Activated CD4-positive, alpha-beta T cell treated with anti-CD3 and anti-CD28 coated beads, Interleukin-2, amount 50 U/mL, for 4 hours (primary cell): ENCODE data around the gene SECTM1.

ENCODE experiments used
- DNase-seq, 2 experiments: peaks; one replicate each; pipeline ENCODE4 v3.0.0-alpha.2; 2020

Gene SECTM1

DNA sequence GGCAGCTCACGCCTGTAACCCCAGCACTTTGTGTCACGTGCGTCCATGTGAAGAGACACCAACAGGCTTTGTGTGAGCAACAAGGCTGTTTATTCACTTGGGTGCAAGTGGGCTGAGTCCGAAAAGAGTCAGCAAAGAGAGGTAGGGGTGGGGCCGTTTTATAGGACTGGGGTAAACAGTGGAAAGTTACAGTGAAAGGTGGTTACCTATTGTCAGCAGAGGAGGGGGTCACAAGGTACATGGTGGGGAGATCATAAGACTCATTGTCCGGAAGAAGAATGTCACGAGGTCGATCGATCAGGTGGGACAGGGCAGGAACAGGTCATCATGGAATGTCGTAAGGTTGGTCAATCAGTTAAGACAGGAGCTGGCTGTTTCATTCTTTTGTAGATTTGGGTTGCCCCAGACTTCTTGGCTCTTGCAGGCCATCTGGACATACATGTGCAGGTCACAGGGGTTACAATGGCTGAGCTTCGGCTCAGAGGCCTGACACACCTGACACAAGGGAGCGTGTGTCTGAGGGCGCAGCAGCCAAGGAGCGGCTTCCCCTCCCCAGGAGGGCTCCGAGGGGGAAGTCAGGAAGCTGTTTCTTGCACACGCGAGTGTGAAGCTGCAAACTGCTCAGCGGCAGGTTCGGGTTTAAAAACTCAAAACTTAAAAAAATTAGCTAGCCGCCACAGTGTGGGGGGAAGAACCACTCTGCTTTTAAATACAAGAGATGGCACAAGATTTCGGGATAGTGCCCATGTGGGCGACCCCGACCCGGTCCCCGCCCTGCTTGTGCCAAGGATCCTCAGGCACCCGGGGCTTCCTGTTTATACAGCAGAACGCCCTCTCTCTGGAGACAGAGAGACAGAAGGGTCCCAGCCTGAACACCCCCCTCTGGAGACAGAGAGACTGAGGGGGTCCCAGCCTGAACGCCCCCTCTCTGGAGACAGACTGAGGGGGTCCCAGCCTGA, 13.1 kb upstream of the SECTM1 start:
- no peak for DNase-seq

DNA sequence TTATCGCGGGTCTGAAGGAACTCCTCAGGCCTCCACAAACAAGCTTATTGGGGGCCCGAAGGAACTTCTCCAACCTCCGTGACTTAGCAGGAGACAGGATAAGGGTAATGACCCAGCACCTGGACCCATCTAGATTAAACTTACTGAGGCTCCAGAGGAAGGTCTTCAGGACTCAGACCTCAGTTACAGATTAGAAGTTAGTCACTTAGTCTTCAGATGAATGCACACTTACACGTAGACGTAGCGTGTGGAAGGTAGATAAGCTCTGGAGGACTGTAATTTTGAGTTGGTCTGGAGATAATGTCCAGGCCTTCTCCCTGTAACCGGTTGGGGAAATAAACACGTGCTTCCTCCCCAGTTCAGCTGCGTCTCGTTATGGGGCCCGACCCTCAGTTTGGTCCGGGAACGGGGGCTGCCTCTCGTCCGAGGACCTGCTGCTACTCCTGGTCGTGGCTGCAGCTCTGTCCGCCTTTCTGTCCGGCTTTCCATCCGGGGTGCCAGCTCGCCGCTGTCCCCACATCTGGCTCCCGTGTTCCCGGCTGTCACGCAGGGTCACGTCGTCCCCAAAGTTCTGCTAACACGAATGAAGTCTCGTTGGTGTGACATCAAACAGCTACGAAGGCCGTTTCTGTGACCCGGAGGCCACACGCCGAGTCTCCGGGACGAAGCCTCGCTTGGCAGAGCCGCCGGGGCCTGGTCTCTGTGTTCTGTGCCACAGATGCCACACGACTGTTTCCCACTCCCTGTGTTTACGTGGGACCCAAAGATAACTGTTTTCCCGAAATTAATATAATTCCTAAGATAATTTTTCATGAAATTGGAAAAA, 11.8 kb upstream of the SECTM1 start:
- no peak for DNase-seq

DNA sequence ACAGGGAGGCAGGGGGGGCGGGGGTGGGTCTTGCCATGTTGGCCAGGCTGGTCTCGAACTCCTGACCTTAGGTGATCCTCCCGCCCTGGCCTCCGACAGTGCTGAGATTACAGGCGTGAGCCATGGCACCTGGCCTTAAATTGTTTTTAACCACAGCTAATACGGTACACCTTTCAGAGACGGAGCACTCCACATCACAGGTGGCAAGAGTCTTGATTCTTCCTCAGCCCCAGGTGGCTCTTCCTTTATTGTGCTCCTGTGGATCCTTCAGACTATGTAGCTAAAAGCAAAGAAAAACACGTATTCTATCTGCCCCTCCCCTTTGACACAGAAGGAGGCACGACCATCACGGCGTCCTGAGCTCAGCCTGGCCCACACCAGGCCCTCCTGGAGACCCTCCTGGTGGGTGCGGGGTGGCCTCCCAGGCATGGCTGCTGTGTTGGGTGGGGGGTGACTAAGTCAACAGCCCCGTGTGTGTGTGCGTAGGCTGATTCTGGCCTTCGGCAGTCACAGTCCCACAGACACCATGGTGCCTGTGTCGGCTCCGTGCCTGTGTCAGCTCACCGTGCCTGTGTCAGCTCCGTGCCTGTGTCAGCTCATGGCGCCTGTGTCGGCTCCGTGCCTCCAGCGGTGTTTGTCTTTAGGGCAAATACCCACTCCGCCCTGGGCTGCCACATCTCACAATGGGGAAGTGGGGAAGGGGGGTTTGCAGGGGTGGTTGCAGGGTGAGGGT, 10.8 kb upstream of the SECTM1 start:
- no peak for DNase-seq

DNA sequence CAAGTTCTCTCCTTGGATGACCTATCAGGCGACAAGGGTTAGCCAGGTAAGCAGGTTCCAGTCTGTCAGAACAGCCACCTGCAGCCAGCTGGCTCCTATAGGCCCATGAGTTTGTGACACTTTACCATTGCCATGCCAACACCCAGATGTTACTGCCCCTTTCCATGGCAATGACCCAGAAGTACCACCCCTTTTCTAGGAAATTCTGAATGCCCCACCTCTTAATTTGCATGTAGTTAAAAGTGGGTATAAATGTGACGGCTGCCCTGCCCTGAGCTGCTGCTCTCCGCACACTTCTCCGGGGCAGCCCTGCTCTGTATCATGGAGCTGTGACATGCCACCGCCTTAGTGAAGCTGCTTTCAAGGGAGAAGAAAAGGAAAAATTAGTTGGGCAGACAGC, 10.0 kb upstream of the SECTM1 start:
- no peak for DNase-seq

DNA sequence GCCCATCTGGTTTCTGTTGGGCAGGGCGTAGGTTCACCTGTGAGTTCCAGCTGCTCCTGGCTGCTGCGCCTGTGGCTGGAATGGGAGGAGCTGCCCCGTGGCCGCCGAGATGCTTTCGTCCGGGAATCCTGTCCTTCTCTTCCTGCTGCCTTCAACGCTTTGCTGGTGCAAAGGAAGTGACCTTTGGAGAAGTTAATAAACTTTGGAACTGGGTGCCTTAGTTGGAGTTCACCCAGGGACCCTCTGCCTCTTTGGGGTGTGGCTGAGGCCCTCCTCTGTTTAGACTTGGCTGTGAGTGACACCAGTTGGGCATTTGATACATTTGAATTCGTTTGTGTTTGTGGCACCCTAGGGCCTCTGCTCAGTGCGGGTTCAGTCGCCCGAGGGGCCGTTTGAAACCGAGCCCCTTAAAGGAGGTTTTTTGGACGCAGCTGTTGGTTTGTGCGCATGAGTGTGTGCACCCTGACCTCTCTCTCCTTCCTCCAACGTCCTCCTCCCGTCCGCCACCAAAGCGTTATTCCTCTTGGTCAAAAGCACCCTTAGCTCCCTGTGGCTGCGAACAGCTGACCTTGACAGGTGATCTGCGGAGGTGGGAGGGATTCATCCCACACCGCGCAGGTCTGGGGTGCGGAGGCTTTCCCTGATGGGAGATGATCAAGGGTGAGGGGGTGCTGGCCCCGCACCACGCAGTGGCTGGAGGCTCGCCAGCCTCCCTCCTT, 9.0 kb upstream of the SECTM1 start:
- no peak for DNase-seq

DNA sequence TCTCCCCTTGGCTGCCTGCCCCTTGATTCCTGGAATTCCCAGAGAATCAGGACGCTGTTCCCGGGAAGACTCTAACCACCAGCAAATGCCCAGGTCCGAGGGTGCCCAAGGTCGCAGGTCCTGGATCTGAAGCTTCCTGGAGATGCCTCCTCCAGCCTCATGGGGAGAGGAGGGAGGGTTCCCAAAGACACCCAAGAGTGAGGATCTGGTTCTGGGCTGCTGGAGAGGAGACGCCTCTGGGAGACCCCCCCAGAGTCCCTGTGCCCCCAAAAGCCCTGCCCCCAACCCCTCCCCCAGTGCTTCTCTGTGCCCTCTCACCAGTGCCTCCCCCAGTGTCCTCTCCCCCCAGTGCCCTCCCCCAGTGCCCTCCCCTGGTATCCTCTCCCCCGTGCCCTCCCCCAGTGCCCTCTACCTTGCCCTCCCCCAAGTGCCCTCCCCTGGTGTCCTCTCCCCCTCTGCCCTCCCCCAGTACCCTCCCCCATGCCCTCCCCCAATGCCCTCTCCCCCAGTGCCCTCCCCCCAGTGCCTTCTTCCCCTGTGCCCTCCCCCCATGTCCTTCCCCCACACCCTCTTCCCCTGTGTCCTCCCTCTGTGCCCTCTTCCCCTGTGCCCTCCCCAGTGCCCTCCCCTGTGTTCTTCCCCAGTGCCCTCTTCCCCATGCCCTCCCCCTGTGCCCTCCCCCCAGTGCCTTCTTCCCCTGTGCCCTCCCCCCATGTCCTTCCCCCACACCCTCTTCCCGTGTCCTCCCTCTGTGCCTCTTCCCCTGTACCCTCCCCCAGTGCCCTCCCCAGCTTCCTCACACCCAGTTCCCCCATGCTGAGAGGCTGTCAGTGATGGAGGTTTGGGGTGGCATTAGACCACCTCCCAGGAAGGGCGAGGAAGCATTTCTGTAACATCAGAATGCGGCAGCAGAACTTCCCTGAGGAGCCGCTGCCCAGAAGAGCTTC, 6.3 kb upstream of the SECTM1 start:
- DNase-seq, result no peak

DNA sequence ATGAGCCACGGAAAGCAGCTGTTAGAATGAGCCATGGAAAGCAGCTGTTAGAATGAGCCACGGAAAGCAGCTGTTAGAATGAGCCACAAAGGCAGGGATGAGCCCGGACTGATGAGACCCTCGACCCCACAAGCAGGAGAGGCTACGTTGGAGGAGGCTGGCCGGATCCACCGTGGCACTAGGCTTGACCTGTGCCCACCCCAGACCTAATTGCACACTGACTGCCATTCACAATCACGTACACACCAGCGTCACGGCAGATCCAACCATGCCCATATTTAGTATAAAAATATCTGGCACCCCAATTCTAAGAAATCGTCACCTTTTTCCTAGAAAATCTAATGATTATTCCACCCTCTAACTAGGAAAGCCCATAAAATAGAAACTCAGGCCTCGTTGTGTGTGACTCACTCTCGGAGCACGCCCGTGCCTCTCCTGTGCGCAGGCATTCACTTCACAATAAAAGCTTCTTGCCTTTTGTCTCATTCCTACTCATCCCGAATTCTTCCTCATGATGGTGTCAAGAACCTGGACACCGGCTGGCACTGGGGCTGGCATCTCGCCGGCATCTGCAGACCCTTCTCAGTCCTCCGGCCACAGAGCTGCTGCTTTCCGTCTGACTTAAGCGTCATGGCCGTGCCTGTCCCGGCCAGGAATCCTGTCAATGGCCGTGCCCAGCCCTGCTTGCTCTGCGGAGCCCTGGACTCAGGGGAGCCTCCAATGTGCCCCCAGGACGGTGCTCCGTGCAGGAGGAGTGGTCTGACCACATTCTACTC, 5.5 kb upstream of the SECTM1 start:
- DNase-seq, result no peak

DNA sequence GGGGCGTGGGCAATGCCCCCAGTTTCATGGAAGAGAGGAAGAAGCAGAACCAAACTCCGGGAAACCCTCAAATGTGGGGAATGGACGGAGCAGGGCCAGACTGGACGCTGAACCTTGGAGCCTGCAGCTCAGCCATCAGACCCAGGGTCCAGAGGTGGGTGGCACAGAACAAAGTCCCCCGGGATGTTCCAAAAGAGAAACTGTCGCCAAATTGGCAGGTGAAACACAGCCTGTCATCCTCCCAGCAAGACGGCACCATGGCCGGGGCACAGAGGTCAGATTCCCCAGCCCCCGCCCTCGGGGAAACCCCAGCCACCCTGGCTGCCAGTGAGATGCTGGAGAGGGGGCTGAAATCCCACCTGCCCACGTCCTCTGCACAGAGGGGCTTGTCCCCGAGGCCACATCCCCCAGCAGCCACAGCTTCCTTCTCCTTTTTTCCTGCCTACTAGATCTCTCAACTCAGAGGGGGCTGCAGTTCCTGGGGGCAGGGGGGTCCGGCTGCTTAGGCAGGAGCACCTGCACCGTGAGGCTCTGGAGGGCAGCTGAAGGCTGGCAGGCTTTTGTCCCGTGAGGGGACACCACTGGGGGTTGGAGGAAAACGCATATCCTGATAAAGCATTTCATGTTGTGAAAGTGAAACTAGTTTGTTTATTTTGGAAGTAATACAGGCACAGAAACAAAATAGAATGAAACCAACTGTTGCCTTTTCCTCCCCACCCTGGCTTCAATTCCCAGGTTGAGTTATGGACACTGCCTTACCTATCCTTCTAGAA, 1.2 kb upstream of the SECTM1 start:
- DNase-seq, result no peak

DNA sequence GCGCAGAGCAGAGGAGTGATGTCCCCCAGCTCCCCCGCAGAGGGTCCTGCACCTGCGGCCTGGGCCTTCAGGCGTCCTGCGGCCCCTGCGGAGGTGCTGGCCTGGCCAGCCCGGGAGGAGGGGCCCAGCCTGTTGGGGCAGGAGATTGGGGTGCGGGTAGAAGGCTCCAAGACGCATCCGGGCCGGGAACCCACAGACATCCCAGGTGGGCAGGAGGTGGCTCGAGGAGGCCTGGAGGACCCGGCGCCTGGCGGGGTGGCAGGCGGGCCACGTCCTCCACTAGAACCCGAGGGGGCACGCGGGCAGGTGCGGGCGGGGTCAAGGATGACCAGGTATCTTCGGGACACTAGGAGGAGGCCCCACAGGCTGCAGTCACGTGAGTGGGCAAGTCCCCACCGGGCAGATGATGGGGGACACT, 647 bp upstream of the SECTM1 start:
- no peak for DNase-seq

DNA sequence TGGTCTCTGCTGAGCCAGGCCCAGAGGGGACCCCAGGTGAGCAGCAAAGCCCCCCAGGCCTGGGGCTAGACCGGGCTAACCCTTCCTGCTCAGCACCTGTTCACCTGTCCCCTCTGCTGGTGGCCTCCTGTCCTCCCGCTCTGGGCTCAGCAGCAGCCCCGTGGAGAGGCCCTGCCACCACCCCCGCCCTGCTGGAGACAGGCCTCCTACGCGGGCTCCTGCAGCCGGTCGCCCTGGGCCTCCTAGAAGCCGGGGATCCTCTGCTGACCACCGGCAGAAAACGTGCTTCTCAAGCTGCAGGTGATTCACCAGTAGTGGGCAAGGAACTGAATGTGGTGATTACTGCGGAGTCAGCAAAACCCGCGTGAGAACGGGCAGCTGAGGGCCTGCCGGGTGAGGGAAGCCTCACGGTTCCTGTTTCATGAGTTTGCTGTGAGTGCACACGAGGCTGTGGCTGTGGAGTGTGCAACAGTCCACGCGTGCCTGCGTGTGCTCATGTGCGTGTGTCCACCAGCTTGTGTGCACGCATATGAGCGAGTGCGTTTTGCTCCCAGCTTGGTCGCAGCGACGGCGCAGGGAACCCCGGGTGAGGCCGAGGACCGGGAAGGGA, 792 bp downstream of the SECTM1 start:
- DNase-seq, result no peak

DNA sequence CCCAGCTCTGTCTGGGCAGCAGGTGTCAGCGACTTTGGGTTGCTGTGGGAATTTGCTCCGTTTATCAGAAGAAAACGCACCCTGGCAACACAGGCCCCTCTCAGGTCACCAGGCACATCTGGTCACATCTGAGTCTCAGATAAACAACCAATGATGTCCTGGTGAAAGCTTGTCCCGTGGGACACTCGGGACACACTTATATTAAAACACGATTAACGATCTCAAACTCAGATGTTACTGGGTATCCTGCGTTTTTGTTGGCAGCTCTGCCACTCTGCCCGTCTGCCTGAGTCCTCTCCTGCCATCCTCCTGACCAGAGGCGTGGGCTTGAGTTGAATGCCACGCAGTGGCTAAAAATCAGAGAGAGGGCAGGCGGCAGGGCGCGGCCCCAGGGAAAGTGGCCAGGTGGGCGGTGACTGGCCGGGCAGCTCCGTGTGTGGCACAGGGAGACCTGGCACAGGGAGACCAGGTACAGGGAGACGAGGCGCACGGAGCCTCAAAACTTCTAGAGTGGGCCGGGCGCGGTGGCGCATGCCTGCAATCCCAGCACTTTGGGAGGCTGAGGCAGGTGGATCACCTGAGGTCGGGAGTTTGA, 2.1 kb downstream of the SECTM1 start:
- DNase-seq, result no peak

DNA sequence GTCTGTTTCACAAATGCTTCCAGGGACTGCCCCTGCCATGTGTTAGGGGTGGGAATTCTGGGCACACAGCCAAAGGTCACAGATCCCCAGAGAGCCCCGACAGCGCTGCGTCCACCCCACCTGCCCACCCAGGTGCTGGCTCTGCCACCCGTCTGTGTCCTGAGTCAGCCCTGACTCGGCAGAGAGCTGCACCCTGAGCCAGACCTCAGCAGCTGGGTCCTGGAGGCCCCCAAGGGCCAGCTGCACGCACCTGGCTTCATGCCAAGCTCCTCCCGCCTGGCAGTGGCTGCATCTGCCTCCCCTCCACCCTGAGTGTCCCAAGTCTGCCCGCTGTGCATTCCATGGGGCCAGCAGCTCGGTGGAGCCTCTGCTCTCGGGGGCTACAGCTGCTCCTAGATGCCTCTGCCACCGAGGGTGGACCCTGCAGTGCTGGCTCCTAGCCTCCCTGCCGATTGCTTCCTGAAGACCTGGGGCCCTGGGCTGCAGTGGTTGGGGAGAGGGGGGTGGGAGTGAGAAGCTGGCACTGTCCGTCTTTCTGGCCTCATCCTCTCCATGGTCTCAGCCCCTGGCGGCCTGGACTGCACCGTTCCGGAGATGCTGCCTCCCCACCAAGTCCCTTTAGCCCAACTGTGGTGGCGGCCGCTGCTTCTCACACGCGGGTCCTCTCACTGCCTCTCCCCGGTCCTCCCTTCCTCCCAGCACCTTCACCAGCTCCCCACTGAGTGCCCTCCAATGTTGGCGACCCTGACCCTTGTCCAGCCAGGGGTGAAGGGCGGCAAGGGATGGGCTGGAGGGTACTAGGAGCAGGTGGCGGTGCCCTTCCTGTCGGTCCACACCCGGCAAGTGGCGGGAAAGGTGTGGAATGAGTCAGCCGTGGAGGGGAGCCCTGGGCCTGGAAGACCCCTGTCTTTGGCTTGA, 3.0 kb downstream of the SECTM1 start:
- no peak for DNase-seq

DNA sequence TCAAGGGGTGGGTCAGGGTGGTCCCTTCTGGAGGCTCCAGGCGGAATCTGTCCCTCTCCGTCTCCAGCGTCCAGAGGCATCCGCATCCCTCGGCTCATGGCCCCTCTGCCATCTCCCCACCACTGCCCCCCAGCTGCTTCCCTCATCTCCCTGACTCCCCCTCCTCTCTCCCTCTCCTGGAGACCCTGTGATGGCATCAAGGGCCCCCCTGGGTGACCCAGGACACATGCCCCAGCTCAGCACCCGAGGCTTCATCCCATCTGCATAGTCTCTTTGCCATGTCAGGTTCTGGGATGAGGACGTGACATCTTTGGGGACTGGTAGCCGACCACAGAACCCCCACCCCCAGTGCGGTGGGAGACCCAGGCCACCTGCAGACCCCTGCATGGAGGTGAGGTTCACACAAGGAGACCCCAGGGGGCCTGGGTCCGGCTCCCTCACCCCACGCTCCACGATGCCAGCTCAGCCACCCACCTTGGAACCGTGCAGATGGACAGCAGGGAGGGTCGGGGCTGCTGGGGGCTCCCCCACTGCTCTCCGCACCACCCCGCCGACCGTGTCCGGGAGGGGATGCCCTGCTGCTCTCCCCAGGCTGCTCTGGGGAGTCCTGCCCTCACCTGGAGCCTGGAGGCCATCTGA, 3.8 kb downstream of the SECTM1 start:
- DNase-seq, result no peak

DNA sequence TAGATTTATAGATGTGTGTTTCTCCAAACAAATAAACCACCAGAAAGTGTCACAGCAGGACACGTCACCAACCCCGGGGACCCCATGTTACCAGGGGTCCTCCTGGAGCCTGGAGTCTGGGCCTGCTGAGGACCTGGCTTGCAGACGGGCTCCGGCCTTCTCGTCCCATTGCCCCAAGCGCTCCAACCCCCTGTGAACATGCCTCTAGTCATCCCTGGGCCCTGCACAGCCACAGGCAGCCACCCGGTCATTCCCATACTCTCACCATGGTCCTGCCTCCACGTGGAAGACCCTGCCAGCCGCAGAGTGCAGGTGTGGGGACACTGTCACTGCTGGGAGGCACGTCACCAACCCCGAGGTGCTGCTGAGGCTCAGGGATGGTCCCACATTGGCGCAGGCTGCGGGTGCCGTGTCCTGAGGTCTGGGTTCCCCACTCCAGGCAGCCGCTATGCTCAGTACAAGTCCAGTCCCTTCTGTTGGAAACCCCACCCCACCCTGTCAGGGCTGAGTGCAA, 4.5 kb downstream of the SECTM1 start:
- no peak for DNase-seq

DNA sequence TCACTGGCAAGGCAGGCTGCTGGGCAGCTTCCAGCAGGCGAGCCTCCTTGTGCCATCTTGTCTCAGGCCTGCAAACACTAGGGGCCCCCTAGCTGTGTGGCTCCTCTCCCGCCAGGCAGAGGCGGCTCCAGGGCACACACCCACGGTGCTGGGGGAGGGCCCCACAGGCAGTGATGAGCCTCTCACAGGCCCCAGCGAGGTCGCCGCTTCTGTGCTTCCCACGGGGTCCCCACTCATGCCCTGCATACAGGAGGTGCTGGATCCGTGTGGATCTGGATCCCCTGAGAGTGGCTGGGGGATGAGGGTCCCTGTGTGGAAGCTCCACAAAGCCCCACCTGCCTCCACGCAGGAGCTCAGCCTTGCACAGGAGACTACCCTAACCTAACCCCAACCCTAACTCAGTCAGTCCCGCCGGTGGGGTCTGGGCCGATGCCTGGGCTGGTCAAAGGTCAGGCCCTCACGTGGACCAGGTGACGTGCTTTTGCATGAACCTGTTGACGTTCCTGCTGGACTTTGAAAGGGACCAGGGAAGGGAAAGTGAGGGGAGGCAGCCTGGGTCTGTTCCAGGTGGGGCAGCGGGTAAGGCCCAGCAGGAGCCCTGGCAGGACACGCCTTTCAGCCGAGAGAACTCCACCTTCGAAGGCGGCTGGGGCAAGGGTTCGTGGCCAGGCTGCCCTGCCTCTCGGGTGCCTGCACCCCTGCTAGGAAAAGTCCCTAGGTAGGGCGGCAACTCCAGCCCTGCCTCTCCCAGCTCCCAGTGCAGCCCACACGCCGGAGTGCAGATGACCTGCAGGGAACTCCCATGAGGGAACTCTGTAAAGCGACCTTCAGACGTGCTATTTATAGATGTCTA, 5.2 kb downstream of the SECTM1 start:
- no peak for DNase-seq

DNA sequence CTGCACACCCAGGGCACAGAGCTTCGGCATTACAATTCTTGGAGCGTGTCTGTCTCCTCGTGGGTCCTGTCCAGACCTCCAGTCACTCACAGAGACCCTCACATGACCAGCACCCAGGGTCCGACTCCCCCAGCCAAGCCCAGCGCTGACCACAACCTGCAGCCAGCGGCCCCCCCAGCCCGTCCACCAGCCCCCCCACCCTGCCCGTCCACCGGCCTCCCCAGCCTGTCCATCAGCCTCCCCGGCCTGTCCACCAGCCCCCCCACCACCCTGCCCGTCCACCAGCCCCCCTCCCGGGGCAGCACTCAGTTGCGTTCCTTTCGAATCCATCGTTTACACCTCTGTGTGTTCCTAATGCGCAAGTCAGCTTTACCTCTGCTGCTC, 5.8 kb downstream of the SECTM1 start:
- DNase-seq, result no peak
